Caco-2 (cell line): ENCODE data around the gene ARPC5. TPM values are rescaled to one million over a fixed set of nuclear protein-coding genes. Genes with fewer than 3 reads are reported as not detected.

Experiments
- BruUV-seq: library from RNA; stranded (reverse); fragments of 400-500 nt; replicated peaks from 2 replicates; lab custom pipeline; 2021; lab: Mats Ljungman, UMichigan
- CTCF ChIA-PET: fragments of 300-600 bp; sonication (Branson Sonifier 250); formaldehyde crosslinking; loops from one replicate; lab custom pipeline; 2022; ENCODE audit warnings: antibody characterized with exemption; lab: Charles Lee
- POLR2A ChIA-PET: fragments of 300-600 bp; sonication (Branson Sonifier 250); formaldehyde crosslinking; loops from one replicate; lab custom pipeline; 2022; ENCODE audit warnings: antibody characterized with exemption; lab: Charles Lee
- DNase-seq, 2 experiments: peaks; one replicate each; pipeline versions ENCODE4 v3.0.0 to v3.0.0-alpha.2; 2020 to 2022
- H3K27me3 ChIP-seq: replicated peaks from 2 replicates; pipeline ENCODE4 v1.6.0; 2011; ENCODE audit warnings: low read length; ENCODE audit not compliant: control insufficient read depth, insufficient read depth
- H3K36me3 ChIP-seq: 2 replicates; pipeline ENCODE4 v1.5.1; 2011; ENCODE audit warnings: low read length; ENCODE audit not compliant: control insufficient read depth, insufficient read depth
- H3K4me1 ChIP-seq: fragments of 250-450 bp; sonication (Bioruptor Pico); 2 replicates; pipeline ENCODE4 v1.5.1; 2020; ENCODE audit warnings: mild to moderate bottlenecking
- H3K4me3 ChIP-seq: 2 replicates; pipeline ENCODE4 v1.5.1; 2011; ENCODE audit warnings: low read depth, mild to moderate bottlenecking, control low read depth, low read length
- H3K9me3 ChIP-seq: fragments of 250-450 bp; sonication (Bioruptor Pico); 2 replicates; pipeline ENCODE4 v1.5.1; 2020; ENCODE audit warnings: mild to moderate bottlenecking, moderate library complexity
- H3K27ac Mint-ChIP-seq: one replicate; pipeline ENCODE4 v1.8.0; 2022; ENCODE audit warnings: mixed read lengths; ENCODE audit not compliant: unreplicated experiment
- H3K27me3 Mint-ChIP-seq: one replicate; pipeline ENCODE4 v1.8.0; 2022; ENCODE audit warnings: mixed read lengths; ENCODE audit not compliant: insufficient read depth, unreplicated experiment
- H3K36me3 Mint-ChIP-seq: one replicate; pipeline ENCODE4 v1.8.0; 2022; ENCODE audit warnings: mild to moderate bottlenecking, mixed read lengths; ENCODE audit not compliant: insufficient read depth, unreplicated experiment
- H3K4me1 Mint-ChIP-seq: one replicate; pipeline ENCODE4 v1.8.0; 2022; ENCODE audit warnings: low read depth, mixed read lengths; ENCODE audit not compliant: unreplicated experiment
- H3K4me3 Mint-ChIP-seq: one replicate; pipeline ENCODE4 v1.8.0; 2022; ENCODE audit warnings: mild to moderate bottlenecking, moderate library complexity, mixed read lengths; ENCODE audit not compliant: unreplicated experiment
- H3K9me3 Mint-ChIP-seq: one replicate; pipeline ENCODE4 v1.8.0; 2022; ENCODE audit warnings: mixed read lengths; ENCODE audit not compliant: unreplicated experiment
- intact Hi-C: fragments of 100-400 bp; cut with micrococcal nuclease; formaldehyde crosslinking; loops from one replicate; pipeline ENCODE4 v1.10.0; 2022; ENCODE audit not compliant: unreplicated experiment
- total RNA-seq: library from RNA; stranded (reverse); gene quantifications from 2 replicates; pipeline ENCODE4 v1.2.3, GENCODE V29; 2022
- TF ChIP-seq, protein P1 (sequence below), 2 experiments: fragments of 200-600 bp in 1 of 2; IDR thresholded peaks; 1 replicate in 1 of 2; 2 replicates in 1 of 2; pipeline versions ENCODE4 v1.5.1 to v1.8.0; 2011 to 2022; ENCODE audit warnings: antibody characterized with exemption in 1 of 2, control low read depth in 1 of 2, inconsistent platforms in 1 of 2, low read depth in 1 of 2, low read length in 1 of 2, mild to moderate bottlenecking in 1 of 2, moderate library complexity in 1 of 2; ENCODE audit not compliant: insufficient read depth in 1 of 2, severe bottlenecking in 1 of 2, unreplicated experiment in 1 of 2

Gene ARPC5
- total RNA-seq, 1 experiment from 2014 or later = 135 TPM

DNA sequence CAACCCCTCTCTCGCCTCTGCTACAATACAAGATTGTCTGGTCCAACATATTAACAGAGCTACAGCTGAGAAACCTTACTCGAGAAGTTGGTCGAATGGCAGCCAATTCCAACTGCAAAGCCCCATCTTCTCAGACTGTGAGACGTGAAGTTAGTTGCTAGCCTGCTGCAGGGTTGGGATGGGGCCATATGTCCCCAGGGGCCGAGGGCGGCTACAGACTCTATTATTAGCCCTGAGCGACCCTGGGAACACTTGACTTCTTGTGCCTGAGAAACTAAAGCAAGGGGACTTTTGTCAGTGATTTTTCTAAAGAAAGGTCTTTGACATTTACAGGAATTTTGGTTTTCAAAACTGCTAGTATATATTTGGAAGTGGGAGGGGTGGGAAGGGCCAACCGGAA, 59.0 kb downstream of the ARPC5 start:
- Mint-ChIP-seq H3K4me3 (no peak overlapping the region), H3K9me3 (no peaks in the 10 kb centered on the region), H3K36me3 (peaks cover 5% of the 10 kb centered on the region), H3K4me1 (no peaks in the 10 kb centered on the region), H3K27ac (no peak overlapping the region), H3K27me3 (no peaks in the 10 kb centered on the region)
- no peaks in the 10 kb centered on the region for H3K9me3 ChIP-seq
- no TSS peak for BruUV-seq
- H3K4me3 ChIP-seq = no peak overlapping the region
- H3K4me1 ChIP-seq = peaks cover 9% of the 10 kb centered on the region
- ChIA-PET POLR2A (no interaction called here), CTCF (no interaction called here)
- intact Hi-C loops = no loop called here
- H3K36me3 ChIP-seq = no peaks in the 10 kb centered on the region
- no peaks in the 10 kb centered on the region for H3K27me3 ChIP-seq
- TF ChIP-seq, protein P1, sequence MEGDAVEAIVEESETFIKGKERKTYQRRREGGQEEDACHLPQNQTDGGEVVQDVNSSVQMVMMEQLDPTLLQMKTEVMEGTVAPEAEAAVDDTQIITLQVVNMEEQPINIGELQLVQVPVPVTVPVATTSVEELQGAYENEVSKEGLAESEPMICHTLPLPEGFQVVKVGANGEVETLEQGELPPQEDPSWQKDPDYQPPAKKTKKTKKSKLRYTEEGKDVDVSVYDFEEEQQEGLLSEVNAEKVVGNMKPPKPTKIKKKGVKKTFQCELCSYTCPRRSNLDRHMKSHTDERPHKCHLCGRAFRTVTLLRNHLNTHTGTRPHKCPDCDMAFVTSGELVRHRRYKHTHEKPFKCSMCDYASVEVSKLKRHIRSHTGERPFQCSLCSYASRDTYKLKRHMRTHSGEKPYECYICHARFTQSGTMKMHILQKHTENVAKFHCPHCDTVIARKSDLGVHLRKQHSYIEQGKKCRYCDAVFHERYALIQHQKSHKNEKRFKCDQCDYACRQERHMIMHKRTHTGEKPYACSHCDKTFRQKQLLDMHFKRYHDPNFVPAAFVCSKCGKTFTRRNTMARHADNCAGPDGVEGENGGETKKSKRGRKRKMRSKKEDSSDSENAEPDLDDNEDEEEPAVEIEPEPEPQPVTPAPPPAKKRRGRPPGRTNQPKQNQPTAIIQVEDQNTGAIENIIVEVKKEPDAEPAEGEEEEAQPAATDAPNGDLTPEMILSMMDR (IDR thresholded peaks at IDR 0.05; ENCODE audit: insufficient read depth in 1 of 2, low read depth in 1 of 2, low read length in 1 of 2, severe bottlenecking in 1 of 2, unreplicated experiment in 1 of 2) = no peak
- DNase-seq = no peak

DNA sequence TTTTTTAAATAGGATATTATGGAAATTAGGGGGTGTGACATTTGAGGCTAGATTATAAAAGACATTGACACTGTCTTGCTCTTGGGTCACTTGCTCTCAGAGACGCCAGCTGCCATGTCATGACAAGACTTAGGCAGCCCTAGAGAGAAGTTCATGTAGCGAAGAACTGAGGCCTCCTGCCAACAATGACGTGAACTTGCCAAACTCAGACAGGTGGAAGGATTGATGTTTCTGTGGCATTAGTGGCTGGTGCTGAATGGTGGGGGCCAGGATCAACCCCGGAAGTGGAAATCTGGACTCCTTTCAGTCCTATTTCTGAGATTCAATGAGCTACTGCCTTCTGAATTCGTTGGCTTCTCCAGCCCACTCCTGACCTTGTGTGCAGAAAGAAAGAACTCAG, 60.0 kb downstream of the ARPC5 start:
- no TSS peak for BruUV-seq
- Mint-ChIP-seq H3K27me3 (no peaks in the 10 kb centered on the region), H3K4me1 (no peaks in the 10 kb centered on the region), H3K9me3 (no peaks in the 10 kb centered on the region), H3K27ac (no peak overlapping the region), H3K36me3 (peaks cover 5% of the 10 kb centered on the region), H3K4me3 (no peak overlapping the region)
- CTCF ChIA-PET = no interaction called here
- H3K27me3 ChIP-seq = no peaks in the 10 kb centered on the region
- no peak overlapping the region for H3K4me3 ChIP-seq
- H3K36me3 ChIP-seq = no peaks in the 10 kb centered on the region
- no peak for DNase-seq
- POLR2A ChIA-PET = no interaction called here
- no peaks in the 10 kb centered on the region for H3K9me3 ChIP-seq
- TF ChIP-seq, protein P1 (IDR thresholded peaks at IDR 0.05; ENCODE audit: insufficient read depth in 1 of 2, low read depth in 1 of 2, low read length in 1 of 2, severe bottlenecking in 1 of 2, unreplicated experiment in 1 of 2) = no peak
- peaks cover 9% of the 10 kb centered on the region for H3K4me1 ChIP-seq
- intact Hi-C loops = no loop called here

DNA sequence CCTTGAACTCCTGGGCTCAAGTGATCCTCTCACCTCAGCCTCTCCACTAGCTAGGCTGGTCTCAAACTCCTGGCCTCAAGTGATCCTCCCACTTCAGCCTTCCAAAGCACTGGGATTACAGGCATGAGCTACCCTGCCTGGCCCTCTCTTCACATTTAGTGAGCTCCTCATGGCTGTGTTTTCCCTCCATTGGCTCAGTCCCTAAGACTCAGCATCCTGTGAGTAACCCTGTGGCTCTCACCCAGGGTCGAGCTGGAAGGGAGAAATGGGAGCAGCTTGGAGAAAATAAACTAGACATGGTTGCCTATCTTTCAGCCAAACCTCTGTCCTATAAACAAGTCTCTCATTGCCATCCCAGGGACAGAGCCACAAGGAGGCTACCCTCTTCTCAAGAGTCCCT, 62.9 kb downstream of the ARPC5 start:
- ChIA-PET POLR2A (no interaction called here), CTCF (no interaction called here)
- no TSS peak for BruUV-seq
- no peak overlapping the region for H3K4me3 Mint-ChIP-seq
- H3K9me3 ChIP-seq = no peaks in the 10 kb centered on the region
- H3K4me1 ChIP-seq = peaks cover 11% of the 10 kb centered on the region
- peaks cover 15% of the 10 kb centered on the region for H3K36me3 Mint-ChIP-seq
- H3K27me3 ChIP-seq = no peaks in the 10 kb centered on the region
- TF ChIP-seq, protein P1 (IDR thresholded peaks at IDR 0.05; ENCODE audit: insufficient read depth in 1 of 2, low read depth in 1 of 2, low read length in 1 of 2, severe bottlenecking in 1 of 2, unreplicated experiment in 1 of 2) = no peak
- H3K9me3 Mint-ChIP-seq = no peaks in the 10 kb centered on the region
- peaks cover 8% of the 10 kb centered on the region for H3K4me1 Mint-ChIP-seq
- H3K36me3 ChIP-seq = no peaks in the 10 kb centered on the region
- no peak overlapping the region for H3K27ac Mint-ChIP-seq
- DNase-seq = no peak
- no peaks in the 10 kb centered on the region for H3K27me3 Mint-ChIP-seq
- H3K4me3 ChIP-seq = no peak overlapping the region
- intact Hi-C loops = no loop called here
